Neural crest cell (in vitro differentiated cells): Measurements from ENCODE around the gene ZXDC. TPM values are rescaled to one million over a fixed set of nuclear protein-coding genes. Genes with fewer than 3 reads are reported as not detected.

Experiments
- DNase-seq: peaks from one replicate; pipeline ENCODE4 v3.0.0; 2021; ENCODE audit warnings: low read depth, mixed read lengths, low spot score
- H3K27ac Mint-ChIP-seq: one replicate; pipeline ENCODE4 v1.8.0; 2021; ENCODE audit warnings: mild to moderate bottlenecking, mixed read lengths; ENCODE audit not compliant: unreplicated experiment
- H3K27me3 Mint-ChIP-seq: 2 replicates; pipeline ENCODE4 v1.8.0; 2021; ENCODE audit warnings: low read depth, mild to moderate bottlenecking, mixed read lengths
- H3K36me3 Mint-ChIP-seq: 2 replicates; pipeline ENCODE4 v1.8.0; 2021; ENCODE audit warnings: low read depth, mild to moderate bottlenecking, mixed read lengths
- H3K4me1 Mint-ChIP-seq: 2 replicates; pipeline ENCODE4 v1.8.0; 2021; ENCODE audit warnings: mixed read lengths
- H3K4me3 Mint-ChIP-seq: one replicate; pipeline ENCODE4 v1.8.0; 2021; ENCODE audit warnings: mild to moderate bottlenecking, mixed read lengths
- H3K9me3 Mint-ChIP-seq: 2 replicates; pipeline ENCODE4 v1.8.0; 2021; ENCODE audit warnings: mixed read lengths
- CTCF ChIP-seq: fragments of 200-600 bp; sonication (generic); conservative IDR thresholded peaks from 2 replicates; pipeline ENCODE4 v1.5.0; 2021; ENCODE audit warnings: antibody characterized with exemption, mild to moderate bottlenecking
- total RNA-seq: library from RNA; stranded (reverse); gene quantifications from 2 replicates; pipeline ENCODE4 v1.2.1, GENCODE V29; 2021

The ZXDC gene
- total RNA-seq, 1 donor from 2014 or later: 34.3 TPM

DNA sequence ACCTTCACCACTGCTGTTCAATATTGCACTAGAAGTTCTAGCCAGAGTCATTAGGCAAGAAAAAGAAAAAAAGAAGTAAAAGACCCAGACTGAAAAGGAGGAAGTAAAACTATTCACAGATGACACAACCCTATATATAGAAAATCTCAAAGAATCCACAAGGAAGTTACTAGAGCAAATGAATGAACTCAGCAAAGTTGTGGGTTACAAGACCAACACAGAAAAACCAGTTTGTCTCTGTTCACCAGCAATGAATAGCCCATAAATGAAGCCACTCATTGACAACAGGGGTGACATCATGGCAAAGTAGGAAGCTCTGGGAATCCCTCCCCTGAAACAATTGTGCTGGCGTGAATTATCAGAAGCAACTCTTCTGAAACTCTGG, 76.3 kb downstream of the ZXDC start:
- Mint-ChIP-seq H3K27ac (peak overlapping the region; percentile 10), H3K4me1 (peaks cover 25% of the 10 kb centered on the region), H3K4me3 (no peak overlapping the region), H3K36me3 (no peaks in the 10 kb centered on the region), H3K27me3 (no peaks in the 10 kb centered on the region), H3K9me3 (no peaks in the 10 kb centered on the region)
- no peak for TF ChIP-seq CTCF
- no peak for DNase-seq

- Mint-ChIP-seq H3K9me3 (no peaks in the 10 kb centered on the region), H3K4me3 (no peak overlapping the region), H3K36me3 (no peaks in the 10 kb centered on the region), H3K4me1 (peaks cover 28% of the 10 kb centered on the region), H3K27me3 (peaks cover 5% of the 10 kb centered on the region), H3K27ac (peak overlapping the region; percentile 10)
- no peak for DNase-seq
- TF ChIP-seq CTCF: no peak
These were observed 77.0 kb downstream of the ZXDC start for GRCh38 chr3:126398423-126399350.

DNA sequence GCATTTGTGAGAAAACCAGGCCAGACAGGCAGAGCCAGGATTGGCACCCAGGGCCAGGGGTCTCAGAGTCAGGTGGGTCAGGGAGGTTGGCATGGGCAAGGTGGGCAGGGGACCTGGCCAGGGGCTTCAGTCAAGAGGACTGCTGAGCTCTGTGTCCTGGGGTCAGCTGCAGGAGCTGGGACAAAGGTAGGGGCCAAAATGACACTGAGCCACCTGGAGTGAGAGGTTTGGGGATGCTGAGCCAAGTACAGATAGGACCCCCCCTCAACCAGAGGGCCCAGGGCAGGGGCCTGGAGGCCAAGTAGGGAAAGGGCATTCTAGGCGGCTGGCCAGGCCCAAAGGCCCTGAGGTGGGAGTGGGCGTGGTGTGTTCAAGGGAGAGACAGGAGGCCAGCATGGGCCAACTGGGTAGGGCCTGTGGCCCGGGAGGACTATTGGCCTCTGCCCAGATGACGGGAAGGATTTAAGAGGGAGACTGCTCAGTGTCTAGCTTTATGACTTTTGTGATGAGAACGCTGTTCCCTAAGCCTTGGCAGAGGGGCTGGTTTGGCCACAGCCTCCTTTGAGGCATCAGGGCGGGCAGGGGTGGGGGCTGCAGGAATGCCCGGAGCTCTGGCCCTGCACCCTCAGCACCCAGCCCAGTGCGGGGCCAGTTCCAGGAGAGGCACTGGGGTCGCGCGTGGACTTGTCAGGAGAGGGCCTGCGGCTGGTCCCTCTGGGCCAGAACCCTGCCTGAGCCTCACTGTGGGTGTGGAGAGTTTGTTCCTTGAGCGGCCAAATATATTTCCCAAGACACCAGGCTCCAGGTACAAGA, 77.9 kb downstream of the ZXDC start:
- H3K36me3 Mint-ChIP-seq: no peaks in the 10 kb centered on the region
- H3K4me3 Mint-ChIP-seq: no peak overlapping the region
- TF ChIP-seq CTCF: no peak
- peaks cover 28% of the 10 kb centered on the region for H3K4me1 Mint-ChIP-seq
- DNase-seq: no peak
- H3K27me3 Mint-ChIP-seq: peaks cover 11% of the 10 kb centered on the region
- H3K9me3 Mint-ChIP-seq: no peaks in the 10 kb centered on the region
- no peak overlapping the region for H3K27ac Mint-ChIP-seq

DNA sequence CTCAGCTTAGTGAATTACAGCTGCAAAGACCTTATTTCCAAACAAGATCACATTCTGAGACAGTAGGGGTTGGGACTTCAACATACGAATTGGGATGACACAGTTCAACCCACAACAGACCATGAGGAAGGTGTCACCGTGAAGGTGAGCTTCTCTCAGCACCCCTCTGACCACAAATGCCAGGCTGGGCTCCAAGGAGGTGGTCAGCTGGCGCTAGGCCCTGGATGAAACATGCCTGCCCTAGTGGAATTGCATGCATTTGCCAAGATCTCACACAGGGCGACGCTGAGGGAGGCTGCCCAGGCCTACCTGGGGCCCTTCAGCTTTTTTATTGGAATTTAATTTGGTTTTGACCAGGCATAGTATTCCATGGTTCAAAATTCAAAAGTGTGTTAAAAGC, 79.2 kb downstream of the ZXDC start:
- no peak overlapping the region for H3K27ac Mint-ChIP-seq
- peaks cover 14% of the 10 kb centered on the region for H3K27me3 Mint-ChIP-seq
- TF ChIP-seq CTCF: no peak
- peaks cover 28% of the 10 kb centered on the region for H3K4me1 Mint-ChIP-seq
- no peaks in the 10 kb centered on the region for H3K36me3 Mint-ChIP-seq
- H3K9me3 Mint-ChIP-seq: no peaks in the 10 kb centered on the region
- DNase-seq: no peak
- H3K4me3 Mint-ChIP-seq: peak overlapping the region; percentile 8

- Mint-ChIP-seq H3K9me3 (no peaks in the 10 kb centered on the region), H3K36me3 (no peaks in the 10 kb centered on the region), H3K27ac (no peak overlapping the region), H3K4me3 (no peak overlapping the region), H3K27me3 (peaks cover 14% of the 10 kb centered on the region), H3K4me1 (peaks cover 28% of the 10 kb centered on the region)
- DNase-seq: no peak
- TF ChIP-seq CTCF: no peak
These were observed 79.7 kb downstream of the ZXDC start for GRCh38 chr3:126395846-126396513.
